Fibroblast of mammary gland (primary cell): ENCODE data around the gene SMOC1.

ENCODE experiments used
- DNase-seq: peaks from one replicate; pipeline ENCODE4 v3.0.0-alpha.2; 2010; ENCODE audit warnings: low read depth
- H3K4me3 ChIP-seq: 2 replicates; pipeline ENCODE4 v1.5.1; 2011; ENCODE audit warnings: low read depth, mild to moderate bottlenecking, low read length, moderate library complexity; ENCODE audit not compliant: control insufficient read depth
- CTCF ChIP-seq: conservative IDR thresholded peaks from 2 replicates; pipeline ENCODE4 v1.5.1; 2011; ENCODE audit warnings: low read depth, low read length, inconsistent platforms; ENCODE audit not compliant: control insufficient read depth, insufficient read depth

SMOC1 gene

GRCh38 chr14:69879175-69880043, at the start of gene SMOC1:
Gene SMOC1 (plus strand): TSS chr14:69879416. CDS start chr14:69879679, 263 bp downstream.
- peak; percentile 76 for DNase-seq
- H3K4me3 ChIP-seq = peak within 1 kb of the TSS; percentile 68
- no peak for TF ChIP-seq CTCF

- DNase-seq = no peak
- no peak overlapping the region for H3K4me3 ChIP-seq
- no peak for TF ChIP-seq CTCF
These were observed 40.3 kb upstream of the SMOC1 start for GRCh38 chr14:69838881-69839416.

GRCh38 chr14:69839661-69840060, 39.6 kb upstream of the SMOC1 start:
- no peak overlapping the region for H3K4me3 ChIP-seq
- no peak for DNase-seq
- TF ChIP-seq CTCF = no peak

- H3K4me3 ChIP-seq = no peak overlapping the region
- TF ChIP-seq CTCF = no peak
- no peak for DNase-seq
These were observed 37.6 kb upstream of the SMOC1 start for GRCh38 chr14:69841656-69842055.

GRCh38 chr14:69842686-69843420, 36.4 kb upstream of the SMOC1 start:
- no peak overlapping the region for H3K4me3 ChIP-seq
- TF ChIP-seq CTCF = no peak
- DNase-seq = no peak

- no peak for DNase-seq
- TF ChIP-seq CTCF = no peak
- no peak overlapping the region for H3K4me3 ChIP-seq
These were observed 35.0 kb upstream of the SMOC1 start for GRCh38 chr14:69844171-69844570.
